Endothelial cell of umbilical vein (primary cell): ENCODE measurements around the gene GTF2H4. TPM values are rescaled to one million over a fixed set of nuclear protein-coding genes. Genes with fewer than 3 reads are reported as not detected.

Experiments used
- BruUV-seq: library from RNA; stranded (reverse); fragments of 400-500 nt; replicated peaks from 2 replicates; lab custom pipeline; 2021; lab: Mats Ljungman, UMichigan
- CTCF ChIA-PET: fragments of 300-600, 350-600 bp; sonication (Branson Sonifier 250); formaldehyde crosslinking; loops from one replicate; lab custom pipeline; 2021; ENCODE audit warnings: antibody characterized with exemption, inconsistent platforms; lab: Charles Lee
- POLR2A ChIA-PET: fragments of 300-600, 350-600 bp; sonication (Branson Sonifier 250); formaldehyde crosslinking; loops from one replicate; lab custom pipeline; 2021; ENCODE audit warnings: antibody characterized with exemption, inconsistent platforms; lab: Charles Lee
- DNase-seq: peaks from one replicate; pipeline ENCODE4 v3.0.0-alpha.2; 2011; ENCODE audit warnings: low read depth, low spot score
- FAIRE-seq: peaks from 2 replicates; lab custom pipeline; 2011; peaks lifted over from hg19 to GRCh38; lab: Jason Lieb, UNC
- H2AFZ ChIP-seq: 2 replicates; pipeline ENCODE4 v1.6.0; 2012; ENCODE audit warnings: low read depth, low read length, control low read depth, inconsistent platforms
- H3K27ac ChIP-seq: 2 replicates; pipeline ENCODE4 v1.5.1; 2011; ENCODE audit warnings: low read depth, mild to moderate bottlenecking, control low read depth, low read length, moderate library complexity; ENCODE audit not compliant: insufficient read depth
- H3K27me3 ChIP-seq, 2 experiments: 2 replicates each; pipeline versions ENCODE4 v1.6.0 to v1.6.1; 2011; ENCODE audit warnings: low read length in 2 of 2, mixed read lengths in 1 of 2; ENCODE audit not compliant: control insufficient read depth in 2 of 2, insufficient read depth in 2 of 2
- H3K36me3 ChIP-seq, 2 experiments: 2 replicates in 1 of 2; 3 replicates in 1 of 2; pipeline ENCODE4 v1.5.1; 2011; ENCODE audit warnings: low read length in 2 of 2, mild to moderate bottlenecking in 1 of 2, moderate library complexity in 1 of 2; ENCODE audit not compliant: control insufficient read depth in 2 of 2, insufficient read depth in 2 of 2; ENCODE audit errors: extremely low read depth in 1 of 2
- H3K4me1 ChIP-seq: 3 replicates; pipeline ENCODE4 v1.5.1; 2011; ENCODE audit warnings: mild to moderate bottlenecking, low read length; ENCODE audit not compliant: control insufficient read depth, insufficient read depth; ENCODE audit errors: extremely low read depth
- H3K4me2 ChIP-seq: 2 replicates; pipeline ENCODE4 v1.6.1; 2011; ENCODE audit warnings: low read length, control low read depth, mixed read lengths; ENCODE audit not compliant: insufficient read depth
- H3K4me3 ChIP-seq, 3 experiments: fragments of 200-600 bp in 1 of 3; sonication (generic), shearing (Covaris generic) in 1 of 3; replicated peaks in 1 of 3; 2 replicates each; pipeline ENCODE4 v1.5.1; 2011 to 2016; ENCODE audit warnings: control low read depth in 3 of 3, low read length in 3 of 3, mild to moderate bottlenecking in 2 of 3, inconsistent platforms in 1 of 3, low read depth in 1 of 3, moderate library complexity in 1 of 3; ENCODE audit not compliant: insufficient read depth in 1 of 3
- H3K79me2 ChIP-seq: 2 replicates; pipeline ENCODE4 v1.6.0; 2012; ENCODE audit warnings: low read length, inconsistent platforms; ENCODE audit not compliant: control insufficient read depth, insufficient read depth
- H3K9ac ChIP-seq: replicated peaks from 2 replicates; pipeline ENCODE3; 2011; ENCODE audit warnings: low read length, control low read depth; ENCODE audit not compliant: insufficient read depth; ENCODE audit errors: extremely low read depth
- H3K9me1 ChIP-seq: replicated peaks from 3 replicates; pipeline ENCODE4 v1.6.0; 2011; ENCODE audit warnings: mild to moderate bottlenecking, low read length; ENCODE audit not compliant: control insufficient read depth, insufficient read depth; ENCODE audit errors: extremely low read depth
- H3K9me3 ChIP-seq: replicated peaks from 2 replicates; pipeline ENCODE4 v1.5.1; 2012; ENCODE audit warnings: low read length, inconsistent platforms; ENCODE audit not compliant: control insufficient read depth, insufficient read depth
- H4K20me1 ChIP-seq: replicated peaks from 2 replicates; pipeline ENCODE3; 2011; ENCODE audit warnings: mild to moderate bottlenecking, low read length; ENCODE audit not compliant: control insufficient read depth, insufficient read depth; ENCODE audit errors: extremely low read depth
- CTCF ChIP-seq, 2 donors: IDR thresholded peaks; 1 replicate in 1 of 2; 2 replicates in 1 of 2; pipeline ENCODE4 v1.5.1; 2011; ENCODE audit warnings: low read length in 2 of 2, mild to moderate bottlenecking in 2 of 2, moderate library complexity in 2 of 2, control low read depth in 1 of 2, inconsistent platforms in 1 of 2, low read depth in 1 of 2; ENCODE audit not compliant: insufficient read depth in 1 of 2; ENCODE audit errors: extremely low read depth in 1 of 2
- EZH2 ChIP-seq: IDR thresholded peaks from 2 replicates; pipeline ENCODE4 v1.6.1; 2012; ENCODE audit warnings: borderline replicate concordance, low read depth, mild to moderate bottlenecking, moderate library complexity, low read length, inconsistent platforms; ENCODE audit not compliant: severe bottlenecking
- GATA2 ChIP-seq: IDR thresholded peaks from 2 replicates; pipeline ENCODE4 v1.7.0; 2011; ENCODE audit warnings: low read depth, mild to moderate bottlenecking, moderate library complexity, mixed read lengths, low read length; ENCODE audit not compliant: insufficient read length, insufficient read depth
- JUN ChIP-seq: IDR thresholded peaks from 2 replicates; pipeline ENCODE4 v1.6.1; 2011; ENCODE audit warnings: borderline replicate concordance, low read depth; ENCODE audit not compliant: insufficient read length, insufficient read depth
- MYC ChIP-seq: IDR thresholded peaks from one replicate; pipeline ENCODE4 v1.6.1; 2011; ENCODE audit warnings: mild to moderate bottlenecking, low read depth, low read length
- POLR2A ChIP-seq: IDR thresholded peaks from 2 replicates; pipeline ENCODE4 v1.6.1; 2012; ENCODE audit warnings: low read depth, mild to moderate bottlenecking, control low read depth, low read length
- POLR2AphosphoS5 ChIP-seq: IDR thresholded peaks from 2 replicates; pipeline ENCODE4 v1.6.1; 2012; ENCODE audit warnings: low read depth, mild to moderate bottlenecking, control low read depth, low read length, moderate library complexity; ENCODE audit not compliant: insufficient read depth
- dilution Hi-C: fragments of 300-500 bp; cut with MboI; formaldehyde crosslinking; loops from one replicate; pipeline ENCODE4 v1.15.0; 2019; ENCODE audit warnings: low sequenced_read_pairs; ENCODE audit not compliant: extremely low pct_ligation_motif_present
- intact Hi-C: fragments of 100-400 bp; cut with micrococcal nuclease; formaldehyde crosslinking; loops from one replicate; pipeline ENCODE4 v1.10.0; 2022
- polyA plus RNA-seq, 4 experiments: library from polyadenylated mRNA; depleted of rRNA in 3 of 4; stranded (reverse) in 3 of 4; unstranded in 1 of 4; fragments of >200 nt; gene quantifications; 2 replicates each; pipeline versions ENCODE4 v1.2.1 to v1.2.3, GENCODE V29; 2011 to 2012; ENCODE audit warnings: missing spikeins in 1 of 4
- total RNA-seq: library from RNA; stranded (reverse); gene quantifications from 2 replicates; pipeline ENCODE4 v1.2.3, GENCODE V29; 2021

GTF2H4 gene
- total and polyA plus RNA-seq, 2 donors (not counting 3 experiments of a cell fraction or from before 2014, with no cell fraction given) = 40.5 to 52.6 TPM

- intact Hi-C loops = loop anchor here (1.0 to 10.0 kb wide), 6 partner anchors 49 to 393 kb away; partner anchors contain the start of genes FLOT1 and HLA-E
- no peaks in the 10 kb centered on the region for H3K79me2 ChIP-seq
- dilution Hi-C loops = loop anchor here (25.0 kb wide), 1 partner anchor 140 kb away; the partner anchor contains the start of genes FLOT1 and IER3
These were observed 30.4 kb upstream of the GTF2H4 start for GRCh38 chr6:30877419-30878262.

More at GRCh38 chr6:30877419-30878262, 30.4 kb upstream of the GTF2H4 start:
- no peaks in the 10 kb centered on the region for H3K9me1 ChIP-seq
- BruUV-seq = no TSS peak
- H3K4me1 ChIP-seq = peaks cover 23% of the 10 kb centered on the region
- no peaks in the 10 kb centered on the region for H3K9me3 ChIP-seq
- peak overlapping the region; percentile 88 for H2AFZ ChIP-seq
- ChIA-PET CTCF (interaction anchor here (0.7 to 5.6 kb wide), 10 partner anchors 12 to 209 kb away, joined by 3 to 57 read pairs (median 6); no protein-coding TSS in a partner anchor), POLR2A (no interaction called here)
- FAIRE-seq (peak; percentile 97), DNase-seq (peak; percentile 92)
- no peaks in the 10 kb centered on the region for H3K36me3 ChIP-seq
- H3K4me3 ChIP-seq = peak overlapping the region in 2 of 3 experiments; percentile 9 to 31
- TF ChIP-seq EZH2 (no peak), POLR2A (peak; percentile 49), POLR2AphosphoS5 (peak; percentile 71), MYC (no peak), JUN (peak; percentile 37), GATA2 (no peak), CTCF (IDR thresholded peaks at IDR 0.05; ENCODE audit: extremely low read depth in 1 of 2, insufficient read depth in 1 of 2, low read depth in 1 of 2, low read length in 2 of 2) (peak; percentile 83 to 90)
- peak overlapping the region; percentile 81 for H3K27ac ChIP-seq
- H4K20me1 ChIP-seq = no peaks in the 10 kb centered on the region
- H3K9ac ChIP-seq = peak overlapping the region; percentile 64
- H3K4me2 ChIP-seq = peak overlapping the region; percentile 75
- peaks cover 0 to 2% of the 10 kb centered on the region in 2 experiments for H3K27me3 ChIP-seq
